Measurements from ENCODE around the gene MAGIX.

DNA sequence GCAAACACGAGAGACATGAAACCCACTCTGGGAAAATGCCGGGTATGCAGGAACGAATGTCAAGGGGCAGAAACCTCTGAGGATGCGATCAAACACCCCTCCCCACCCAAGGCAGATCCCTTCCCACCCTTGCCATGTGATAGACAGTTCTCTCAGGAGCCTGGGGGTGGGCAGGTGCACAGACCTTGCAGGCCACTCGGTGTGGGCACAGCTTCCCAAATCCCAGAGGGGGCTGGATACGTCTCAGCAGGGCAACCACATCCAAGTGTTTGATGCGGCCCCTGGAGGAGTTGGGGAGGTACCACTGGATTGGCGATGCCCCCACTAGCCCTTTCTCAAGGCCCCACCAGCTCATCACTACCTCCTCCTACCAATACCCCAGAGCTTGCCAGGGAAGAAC is 47.8 kb downstream of the MAGIX start:
- TF ChIP-seq, protein P1, sequence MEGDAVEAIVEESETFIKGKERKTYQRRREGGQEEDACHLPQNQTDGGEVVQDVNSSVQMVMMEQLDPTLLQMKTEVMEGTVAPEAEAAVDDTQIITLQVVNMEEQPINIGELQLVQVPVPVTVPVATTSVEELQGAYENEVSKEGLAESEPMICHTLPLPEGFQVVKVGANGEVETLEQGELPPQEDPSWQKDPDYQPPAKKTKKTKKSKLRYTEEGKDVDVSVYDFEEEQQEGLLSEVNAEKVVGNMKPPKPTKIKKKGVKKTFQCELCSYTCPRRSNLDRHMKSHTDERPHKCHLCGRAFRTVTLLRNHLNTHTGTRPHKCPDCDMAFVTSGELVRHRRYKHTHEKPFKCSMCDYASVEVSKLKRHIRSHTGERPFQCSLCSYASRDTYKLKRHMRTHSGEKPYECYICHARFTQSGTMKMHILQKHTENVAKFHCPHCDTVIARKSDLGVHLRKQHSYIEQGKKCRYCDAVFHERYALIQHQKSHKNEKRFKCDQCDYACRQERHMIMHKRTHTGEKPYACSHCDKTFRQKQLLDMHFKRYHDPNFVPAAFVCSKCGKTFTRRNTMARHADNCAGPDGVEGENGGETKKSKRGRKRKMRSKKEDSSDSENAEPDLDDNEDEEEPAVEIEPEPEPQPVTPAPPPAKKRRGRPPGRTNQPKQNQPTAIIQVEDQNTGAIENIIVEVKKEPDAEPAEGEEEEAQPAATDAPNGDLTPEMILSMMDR (IDR thresholded peaks at IDR 0.05), result no peak
- TF ChIP-seq POLR2AphosphoS5 (IDR thresholded peaks at IDR 0.05) (no peak), POLR2A (IDR thresholded peaks at IDR 0.05) (no peak)
